SK-N-MC (cell line): ENCODE measurements around the gene CLNK.
"Not testable (repeated sequence)": the region's sequence is repeated elsewhere in the genome, so short reads cannot be mapped to it uniquely, and the experiment has no call there.

Experiments
- DNase-seq: peaks from one replicate; pipeline ENCODE4 v3.0.0-alpha.2; 2011; ENCODE audit warnings: low read depth, low spot score
- H3K27ac ChIP-seq: fragments of 200-600 bp; sonication (generic); 2 replicates; pipeline ENCODE4 v1.5.1; 2016; ENCODE audit warnings: mixed run types
- H3K36me3 ChIP-seq: fragments of 200-600 bp; sonication (generic); 2 replicates; pipeline ENCODE4 v1.6.1; 2017; ENCODE audit warnings: antibody characterized with exemption, low read length, mixed read lengths; ENCODE audit not compliant: insufficient read depth
- H3K4me3 ChIP-seq: fragments of 200-600 bp; sonication (generic); 2 replicates; pipeline ENCODE4 v1.5.1; 2016
- H3K9ac ChIP-seq: fragments of 200-600 bp; sonication (generic); 2 replicates; pipeline ENCODE4 v1.8.0; 2017; ENCODE audit warnings: mixed run types, mixed read lengths; ENCODE audit not compliant: insufficient read length
- H3K9me3 ChIP-seq: fragments of 200-600 bp; sonication (generic); 2 replicates; pipeline ENCODE4 v1.6.1; 2017; ENCODE audit warnings: low read depth, mild to moderate bottlenecking, antibody characterized with exemption, low read length, moderate library complexity, mixed read lengths
- EZH2 ChIP-seq: fragments of 200-600 bp; sonication (generic); IDR thresholded peaks from one replicate; pipeline ENCODE4 v1.6.1; 2017; ENCODE audit warnings: antibody characterized with exemption
- FOXP2 ChIP-seq: optimal IDR thresholded peaks from 2 replicates; pipeline ENCODE3; 2011; ENCODE audit warnings: mild to moderate bottlenecking, moderate library complexity; ENCODE audit not compliant: insufficient read depth; ENCODE audit errors: extremely low read length, control extremely low read depth
- POLR2AphosphoS5 ChIP-seq: IDR thresholded peaks from 2 replicates; pipeline ENCODE4 v1.6.1; 2012; ENCODE audit warnings: mild to moderate bottlenecking, low read depth, low read length, borderline replicate concordance

CLNK gene

DNA sequence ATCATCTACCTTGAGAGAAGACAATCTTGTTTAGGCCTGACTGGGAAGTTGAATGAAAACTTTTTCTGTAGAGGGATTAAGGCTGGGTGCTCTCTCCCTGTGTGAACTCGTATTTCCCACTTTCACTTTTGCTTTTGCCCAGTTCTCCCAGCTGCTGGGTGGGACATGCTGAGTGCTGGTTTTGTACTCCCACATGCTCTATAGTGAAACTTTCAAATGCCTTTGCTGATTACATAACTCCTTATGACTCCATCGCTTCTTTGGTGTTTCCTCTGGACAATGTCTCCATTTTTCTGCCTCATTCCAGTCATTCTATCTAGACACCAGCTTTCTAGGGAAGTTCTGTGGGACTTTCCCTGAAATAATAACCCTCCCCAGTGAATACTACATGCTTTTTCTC lies 100.5 kb downstream of the CLNK start:
- Histone ChIP-seq H3K4me3 (no peak overlapping the region), H3K9me3 (no peaks in the 10 kb centered on the region), H3K9ac (no peak overlapping the region), H3K27ac (no peak overlapping the region), H3K36me3 (no peaks in the 10 kb centered on the region)
- no peak for DNase-seq
- TF ChIP-seq FOXP2 = no peak
- TF ChIP-seq POLR2AphosphoS5 = no peak
- TF ChIP-seq EZH2 = no peak

DNA sequence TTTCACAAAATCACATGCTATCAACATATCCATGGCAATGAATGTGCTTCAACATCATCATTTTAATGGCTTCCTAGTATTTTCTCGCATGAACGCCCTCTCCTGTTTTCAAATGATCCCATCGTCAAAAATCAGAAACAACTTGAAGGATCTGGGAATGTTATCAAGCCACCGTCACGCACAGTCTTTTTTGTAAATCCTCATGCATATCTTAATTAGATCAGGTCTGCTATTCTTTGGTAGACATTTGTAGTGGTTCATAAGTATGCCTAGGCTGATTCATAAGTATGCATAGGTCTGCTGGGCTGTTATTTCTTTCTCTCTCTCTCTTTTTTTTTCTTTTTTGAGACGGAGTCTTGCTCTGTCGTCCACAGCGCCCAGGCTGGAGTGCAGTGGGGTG lies 101.6 kb downstream of the CLNK start:
- H3K4me3 ChIP-seq = no peak overlapping the region
- no peaks in the 10 kb centered on the region for H3K36me3 ChIP-seq
- H3K9me3 ChIP-seq = no peaks in the 10 kb centered on the region
- no peak for DNase-seq
- no peak overlapping the region for H3K27ac ChIP-seq
- TF ChIP-seq FOXP2 = no peak
- no peak for TF ChIP-seq POLR2AphosphoS5
- TF ChIP-seq EZH2 = no peak
- H3K9ac ChIP-seq = no peak overlapping the region

DNA sequence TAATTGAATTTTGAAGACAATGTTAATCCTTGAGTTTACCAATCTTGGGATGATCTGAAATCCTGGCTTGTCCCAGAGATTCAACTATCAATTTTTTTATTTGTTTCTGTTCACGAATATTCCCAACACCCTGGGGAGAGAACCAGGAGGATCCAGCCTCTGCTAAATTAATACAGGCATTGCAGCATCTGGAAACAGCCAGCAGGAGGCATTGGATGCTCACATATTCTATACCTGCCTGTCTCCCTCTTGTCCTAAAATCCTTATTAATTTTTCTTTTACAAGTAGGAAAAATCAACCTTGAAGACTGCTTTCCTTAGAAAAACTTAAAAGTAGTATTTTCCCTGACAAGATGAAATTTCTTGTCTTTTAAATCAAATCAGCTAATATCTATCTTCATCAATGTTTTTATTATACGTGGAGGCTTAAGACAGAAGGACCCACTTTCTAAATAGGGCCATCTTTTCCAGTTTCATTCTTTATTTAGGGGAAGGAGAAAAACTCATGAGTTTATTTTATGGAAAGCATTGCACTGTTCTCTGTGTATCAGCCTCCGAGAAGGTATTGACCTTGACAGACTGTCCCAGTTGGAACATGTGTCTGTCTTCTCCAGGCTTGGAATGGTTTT lies 102.4 kb downstream of the CLNK start:
- H3K9me3 ChIP-seq = no peaks in the 10 kb centered on the region
- DNase-seq = no peak
- H3K9ac ChIP-seq = no peak overlapping the region
- no peak overlapping the region for H3K27ac ChIP-seq
- TF ChIP-seq FOXP2 = no peak
- H3K4me3 ChIP-seq = no peak overlapping the region
- H3K36me3 ChIP-seq = no peaks in the 10 kb centered on the region

DNA sequence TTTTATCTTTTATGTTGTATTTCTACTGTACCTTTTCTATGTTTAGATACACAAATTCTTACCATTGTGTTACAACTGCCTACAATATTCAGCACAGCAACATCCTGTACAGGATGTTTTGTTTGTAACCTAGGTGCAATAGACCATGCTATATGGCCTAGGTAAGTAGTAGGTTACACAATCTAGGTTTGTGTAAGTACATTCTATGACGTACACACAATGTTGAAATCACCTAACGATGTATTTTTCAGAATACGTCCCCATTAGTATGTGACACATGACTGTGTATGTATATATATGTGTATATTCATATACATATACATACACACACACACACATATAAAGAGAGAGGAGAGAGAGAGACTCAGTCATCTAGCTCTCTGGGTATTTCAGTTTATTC lies 103.5 kb downstream of the CLNK start:
- Histone ChIP-seq H3K4me3 (no peak overlapping the region), H3K27ac (no peak overlapping the region)
- TF ChIP-seq EZH2 (no peak), FOXP2 (no peak), POLR2AphosphoS5 (no peak)

DNA sequence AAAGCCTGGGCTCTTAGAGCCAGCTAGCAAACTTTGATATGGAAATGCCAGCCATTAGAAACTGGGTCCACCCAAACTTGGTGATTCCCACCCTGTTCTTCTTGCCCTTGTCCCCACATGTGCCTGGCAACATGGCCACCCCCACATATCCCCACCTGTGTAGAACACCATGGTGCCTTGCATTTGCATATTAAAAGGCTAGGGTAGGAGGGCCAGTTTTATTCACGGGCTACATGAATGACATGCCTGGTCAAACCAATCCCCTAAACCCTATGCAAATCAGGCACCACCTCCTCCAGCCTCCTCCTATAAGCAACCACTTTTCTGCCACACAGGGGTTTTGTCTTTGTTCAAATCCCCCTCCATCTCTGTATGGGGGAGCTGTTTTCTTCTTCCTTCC lies 104.9 kb downstream of the CLNK start:
- Histone ChIP-seq H3K4me3 (no peak overlapping the region), H3K27ac (no peak overlapping the region)
- no peak for TF ChIP-seq FOXP2
- TF ChIP-seq POLR2AphosphoS5 = no peak
- no peak for TF ChIP-seq EZH2

More for the DNA sequence above, 103.5 kb downstream of the CLNK start:
- DNase-seq = no peak
- H3K9ac ChIP-seq = no peak overlapping the region
- H3K9me3 ChIP-seq = no peaks in the 10 kb centered on the region
- H3K36me3 ChIP-seq = no peaks in the 10 kb centered on the region

DNA sequence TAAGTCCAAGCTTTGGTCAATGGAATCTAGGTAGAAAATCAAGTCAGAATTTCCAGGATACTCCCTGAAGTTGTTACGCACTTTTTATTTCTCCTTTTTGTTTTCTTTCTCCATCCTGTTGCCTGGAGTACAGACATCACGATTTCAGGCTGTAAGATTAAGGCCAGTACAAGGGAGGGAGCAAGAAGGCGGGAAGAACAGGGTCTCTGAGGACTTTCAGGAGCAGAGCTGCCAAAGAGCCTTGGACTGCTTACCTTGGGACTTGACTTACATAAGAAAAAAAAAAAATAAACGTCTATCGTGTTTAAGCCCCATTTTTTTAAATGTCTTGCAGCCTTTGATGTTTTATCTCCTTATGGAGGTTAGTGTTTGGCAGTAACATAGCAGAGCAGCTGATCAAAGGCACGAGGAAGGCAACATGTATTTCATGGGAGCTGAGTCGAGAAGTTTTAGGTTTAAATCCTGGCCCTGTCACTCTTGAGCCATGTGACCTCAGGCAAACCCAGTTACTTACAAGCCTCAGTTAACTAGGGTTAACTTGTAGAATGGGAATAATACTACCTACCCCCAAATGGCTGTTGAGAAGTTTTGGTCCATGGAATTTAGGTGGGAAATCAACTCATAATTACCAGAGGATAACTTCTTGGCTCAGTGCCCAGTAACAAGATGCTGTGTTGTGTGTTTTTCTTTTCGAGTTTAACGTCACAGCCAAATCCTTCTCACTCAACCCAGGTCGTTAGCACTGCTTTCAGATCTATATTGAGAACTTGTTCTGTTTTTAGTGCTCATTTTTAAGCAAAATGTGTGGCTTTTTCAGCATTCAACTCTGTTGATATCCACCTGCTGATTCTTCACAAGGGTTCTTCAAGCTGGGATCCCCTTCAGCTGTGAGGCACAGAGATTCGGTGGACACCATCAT lies 106.8 kb downstream of the CLNK start:
- TF ChIP-seq EZH2 (no peak), POLR2AphosphoS5 (no peak), FOXP2 (no peak)
- H3K36me3 ChIP-seq = no peaks in the 10 kb centered on the region
- no peak overlapping the region for H3K9ac ChIP-seq

More for the DNA sequence above, 104.9 kb downstream of the CLNK start:
- DNase-seq = no peak
- Histone ChIP-seq H3K9me3 (no peaks in the 10 kb centered on the region), H3K9ac (no peak overlapping the region), H3K36me3 (no peaks in the 10 kb centered on the region)

DNA sequence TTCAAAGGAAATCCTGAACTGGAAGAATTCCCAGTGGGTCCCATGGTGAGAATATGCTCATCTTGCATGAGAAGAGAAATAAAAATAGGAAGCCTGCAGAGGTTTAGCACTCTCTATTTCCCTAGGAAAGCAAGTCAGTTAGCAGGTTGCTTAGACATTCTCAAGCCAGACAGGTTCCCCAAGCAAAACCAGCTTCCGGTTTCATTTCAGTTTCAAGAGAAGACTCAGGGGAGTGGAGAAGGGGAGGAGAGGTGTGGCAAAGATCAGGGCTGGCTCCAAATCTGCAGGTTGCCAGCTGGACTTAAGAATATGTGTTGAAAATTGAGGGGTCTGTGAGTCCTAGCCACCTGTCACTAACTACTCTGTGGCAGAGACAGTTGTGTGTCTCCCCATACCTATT lies 107.5 kb downstream of the CLNK start:
- TF ChIP-seq POLR2AphosphoS5 (no peak), EZH2 (no peak), FOXP2 (no peak)
- no peak overlapping the region for H3K9ac ChIP-seq
- no peaks in the 10 kb centered on the region for H3K36me3 ChIP-seq
- H3K27ac ChIP-seq = no peak overlapping the region
- DNase-seq = no peak
- no peaks in the 10 kb centered on the region for H3K9me3 ChIP-seq
- H3K4me3 ChIP-seq = no peak overlapping the region

More for the DNA sequence above, 106.8 kb downstream of the CLNK start:
- no peaks in the 10 kb centered on the region for H3K9me3 ChIP-seq
- no peak overlapping the region for H3K27ac ChIP-seq
- H3K4me3 ChIP-seq = no peak overlapping the region
- DNase-seq = no peak

DNA sequence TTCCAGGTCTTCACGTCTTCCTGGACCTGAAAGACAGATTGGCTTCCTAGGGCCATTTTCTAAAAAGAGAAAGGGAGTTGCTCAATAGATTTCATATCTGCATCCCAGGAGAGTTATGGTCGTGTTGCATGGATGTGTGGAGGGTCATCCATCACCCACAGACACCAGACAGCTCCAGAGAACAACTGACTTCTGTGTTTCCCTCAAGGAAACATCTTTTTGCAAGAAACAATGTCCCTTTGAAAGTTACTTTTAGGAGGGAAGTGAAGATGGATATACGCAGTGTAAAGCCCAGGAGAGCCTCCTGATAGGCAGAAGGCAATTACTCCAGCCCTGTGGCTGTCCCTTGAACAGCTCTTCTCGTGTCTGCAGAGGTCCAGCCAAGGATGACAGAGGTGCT lies 108.3 kb downstream of the CLNK start:
- no peak overlapping the region for H3K9ac ChIP-seq
- DNase-seq = no peak
- H3K36me3 ChIP-seq = no peaks in the 10 kb centered on the region
- H3K9me3 ChIP-seq = no peaks in the 10 kb centered on the region
- H3K27ac ChIP-seq = no peak overlapping the region
- no peak overlapping the region for H3K4me3 ChIP-seq
- TF ChIP-seq POLR2AphosphoS5 = no peak
- TF ChIP-seq FOXP2 = no peak
- TF ChIP-seq EZH2 = no peak

DNA sequence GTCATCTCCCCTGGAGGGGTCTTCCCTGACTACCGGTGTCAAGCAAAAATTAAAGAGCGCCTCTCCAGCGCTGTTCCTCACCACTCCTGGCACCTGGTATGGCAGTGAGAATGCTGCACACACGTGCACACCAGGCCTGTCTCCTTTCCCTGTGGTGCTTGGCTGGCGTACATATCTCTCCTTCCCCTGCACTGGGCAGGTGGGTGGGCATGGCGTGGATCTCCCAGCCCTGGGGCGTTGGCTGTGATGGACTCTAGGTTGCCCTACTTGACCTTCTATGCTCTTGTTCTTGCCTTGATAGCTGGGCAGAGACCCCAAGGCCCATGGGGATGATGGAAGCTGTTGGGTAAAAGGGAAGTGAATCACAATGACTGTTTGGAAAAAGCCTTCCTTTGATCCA lies 109.2 kb downstream of the CLNK start:
- Histone ChIP-seq H3K9ac (no peak overlapping the region), H3K9me3 (no peaks in the 10 kb centered on the region), H3K36me3 (no peaks in the 10 kb centered on the region), H3K27ac (no peak overlapping the region), H3K4me3 (no peak overlapping the region)
- no peak for DNase-seq
- TF ChIP-seq POLR2AphosphoS5 (no peak), EZH2 (no peak), FOXP2 (no peak)

DNA sequence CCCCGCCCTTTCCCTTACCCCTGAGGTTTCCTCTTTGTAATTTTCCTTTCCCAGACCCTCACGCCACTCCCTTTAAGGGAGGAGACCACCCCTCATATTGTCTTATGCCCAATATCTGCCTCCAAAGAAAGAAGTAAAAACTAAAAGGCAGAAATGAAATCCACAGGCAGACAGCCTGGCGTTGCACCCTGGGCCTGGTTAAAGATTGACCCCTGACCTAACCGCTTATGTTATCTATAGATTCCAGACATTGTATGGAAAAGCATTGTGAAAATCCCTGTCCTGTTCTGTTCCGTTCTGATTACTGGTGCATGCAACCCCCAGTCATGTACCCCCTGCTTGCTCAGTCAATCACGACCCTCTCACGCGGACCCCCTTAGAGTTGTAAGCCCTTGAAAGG lies 110.0 kb downstream of the CLNK start:
- not testable (repeated sequence) for H3K4me3 ChIP-seq, H3K9me3 ChIP-seq, DNase-seq, H3K36me3 ChIP-seq, H3K9ac ChIP-seq, H3K27ac ChIP-seq
